SK-N-SH treated with all-trans-retinoic acid at 6 μM for 48 hours (cell line): ENCODE data around the gene MTX2.

Experiments
- BACH2 ChIP-seq: fragments of 250-450 bp; sonication (Bioruptor Pico); IDR thresholded peaks from 2 replicates; pipeline ENCODE4 v1.9.0; 2021; ENCODE audit warnings: mild to moderate bottlenecking, borderline replicate concordance
- CSDC2 ChIP-seq: fragments of 250-450 bp; sonication (Bioruptor Pico); IDR thresholded peaks from 2 replicates; pipeline ENCODE4 v1.5.0; 2020; ENCODE audit warnings: mild to moderate bottlenecking, moderate library complexity
- ISL1 ChIP-seq: fragments of 250-450 bp; sonication (Bioruptor Pico); IDR thresholded peaks from 2 replicates; pipeline ENCODE4 v2.1.2; 2022; ENCODE audit warnings: mild to moderate bottlenecking, moderate library complexity
- OSR1 ChIP-seq: fragments of 250-450 bp; sonication (Bioruptor Pico); IDR thresholded peaks from 2 replicates; pipeline ENCODE4 v1.8.0; 2022; ENCODE audit warnings: moderate library complexity, mild to moderate bottlenecking, inconsistent platforms
- PPARA ChIP-seq: fragments of 250-450 bp; sonication (Bioruptor Pico); IDR thresholded peaks from 2 replicates; pipeline ENCODE4 v1.5.0; 2020; ENCODE audit warnings: mild to moderate bottlenecking, borderline replicate concordance
- RARB ChIP-seq: fragments of 250-450 bp; sonication (Bioruptor Pico); IDR thresholded peaks from 2 replicates; pipeline ENCODE4 v1.8.0; 2021; ENCODE audit warnings: mild to moderate bottlenecking, moderate library complexity
- TCF4 ChIP-seq: fragments of 250-450 bp; sonication (Bioruptor Pico); IDR thresholded peaks from 2 replicates; pipeline ENCODE4 v1.8.0; 2021; ENCODE audit warnings: mild to moderate bottlenecking, moderate library complexity, borderline replicate concordance
- TOX ChIP-seq: fragments of 250-450 bp; sonication (Bioruptor Pico); IDR thresholded peaks from 2 replicates; pipeline ENCODE4 v1.8.0; 2021; ENCODE audit warnings: mild to moderate bottlenecking, moderate library complexity, borderline replicate concordance
- ZFP3 ChIP-seq: fragments of 250-450 bp; sonication (Bioruptor Pico); IDR thresholded peaks from 2 replicates; pipeline ENCODE4 v1.5.0; 2020; ENCODE audit warnings: mild to moderate bottlenecking, moderate library complexity
- ZFP30 ChIP-seq: fragments of 450-650 bp; formaldehyde crosslinking; IDR thresholded peaks from 2 replicates; pipeline ENCODE4 v1.5.0; 2022; ENCODE audit warnings: mild to moderate bottlenecking, moderate library complexity
- ZNF565 ChIP-seq: fragments of 450-650 bp; formaldehyde crosslinking; conservative IDR thresholded peaks from 2 replicates; pipeline ENCODE4 v1.5.0; 2020; ENCODE audit warnings: low read depth, mild to moderate bottlenecking, moderate library complexity
- ZNF70 ChIP-seq: fragments of 450-650 bp; formaldehyde crosslinking; IDR thresholded peaks from 2 replicates; pipeline ENCODE4 v1.5.0; 2020; ENCODE audit warnings: mild to moderate bottlenecking, moderate library complexity
- TF ChIP-seq, protein P1 (sequence below): fragments of 250-450 bp; sonication (Bioruptor Pico); IDR thresholded peaks from 2 replicates; pipeline ENCODE4 v1.5.1; 2021; ENCODE audit warnings: mild to moderate bottlenecking, moderate library complexity

DNA sequence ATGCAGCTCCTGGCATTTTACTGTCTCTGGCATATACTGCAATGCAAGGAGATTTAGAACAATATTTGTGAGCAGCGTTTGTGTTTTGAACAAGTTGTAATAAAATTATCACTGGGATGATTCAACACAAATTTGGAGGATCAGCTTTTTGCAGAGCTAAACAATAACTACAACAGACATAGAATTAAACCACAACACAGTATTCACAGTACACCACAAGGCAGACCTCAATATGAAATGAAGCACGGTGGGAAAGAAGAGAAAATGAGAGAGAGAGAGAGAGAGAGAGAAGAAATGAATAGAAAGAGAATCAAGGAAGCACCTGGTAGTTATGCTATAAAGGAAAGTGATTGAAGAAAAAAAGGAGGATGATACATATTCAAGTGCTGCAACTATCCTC is 41.4 kb upstream of the MTX2 start:
- TF ChIP-seq, protein P1, sequence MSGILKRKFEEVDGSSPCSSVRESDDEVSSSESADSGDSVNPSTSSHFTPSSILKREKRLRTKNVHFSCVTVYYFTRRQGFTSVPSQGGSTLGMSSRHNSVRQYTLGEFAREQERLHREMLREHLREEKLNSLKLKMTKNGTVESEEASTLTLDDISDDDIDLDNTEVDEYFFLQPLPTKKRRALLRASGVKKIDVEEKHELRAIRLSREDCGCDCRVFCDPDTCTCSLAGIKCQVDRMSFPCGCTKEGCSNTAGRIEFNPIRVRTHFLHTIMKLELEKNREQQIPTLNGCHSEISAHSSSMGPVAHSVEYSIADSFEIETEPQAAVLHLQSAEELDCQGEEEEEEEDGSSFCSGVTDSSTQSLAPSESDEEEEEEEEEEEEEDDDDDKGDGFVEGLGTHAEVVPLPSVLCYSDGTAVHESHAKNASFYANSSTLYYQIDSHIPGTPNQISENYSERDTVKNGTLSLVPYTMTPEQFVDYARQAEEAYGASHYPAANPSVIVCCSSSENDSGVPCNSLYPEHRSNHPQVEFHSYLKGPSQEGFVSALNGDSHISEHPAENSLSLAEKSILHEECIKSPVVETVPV (CRISPR knock-in tag), result no peak
- TF ChIP-seq CSDC2 (no peak), TCF4 (CRISPR knock-in tag) (no peak), ISL1 (CRISPR knock-in tag) (no peak), TOX (CRISPR knock-in tag) (no peak), PPARA (CRISPR knock-in tag) (no peak), BACH2 (no peak), ZNF565 (CRISPR knock-in tag) (no peak), ZFP3 (CRISPR knock-in tag) (no peak), RARB (CRISPR knock-in tag) (no peak), OSR1 (CRISPR knock-in tag) (no peak), ZNF70 (CRISPR knock-in tag) (no peak), ZFP30 (CRISPR knock-in tag) (no peak)
